T-helper 9 cell (primary cell): Measurements from ENCODE around the gene PIGQ.

ENCODE experiments used
- DNase-seq: peaks from one replicate; pipeline ENCODE4 v3.0.0-alpha.2; 2020

The PIGQ gene

GRCh38 chr16:556474-557173 lies 13.1 kb upstream of the PIGQ start:
- DNase-seq = no peak

- DNase-seq = no peak
Measured at GRCh38 chr16:557463-558297, 12.1 kb upstream of the PIGQ start.

DNA sequence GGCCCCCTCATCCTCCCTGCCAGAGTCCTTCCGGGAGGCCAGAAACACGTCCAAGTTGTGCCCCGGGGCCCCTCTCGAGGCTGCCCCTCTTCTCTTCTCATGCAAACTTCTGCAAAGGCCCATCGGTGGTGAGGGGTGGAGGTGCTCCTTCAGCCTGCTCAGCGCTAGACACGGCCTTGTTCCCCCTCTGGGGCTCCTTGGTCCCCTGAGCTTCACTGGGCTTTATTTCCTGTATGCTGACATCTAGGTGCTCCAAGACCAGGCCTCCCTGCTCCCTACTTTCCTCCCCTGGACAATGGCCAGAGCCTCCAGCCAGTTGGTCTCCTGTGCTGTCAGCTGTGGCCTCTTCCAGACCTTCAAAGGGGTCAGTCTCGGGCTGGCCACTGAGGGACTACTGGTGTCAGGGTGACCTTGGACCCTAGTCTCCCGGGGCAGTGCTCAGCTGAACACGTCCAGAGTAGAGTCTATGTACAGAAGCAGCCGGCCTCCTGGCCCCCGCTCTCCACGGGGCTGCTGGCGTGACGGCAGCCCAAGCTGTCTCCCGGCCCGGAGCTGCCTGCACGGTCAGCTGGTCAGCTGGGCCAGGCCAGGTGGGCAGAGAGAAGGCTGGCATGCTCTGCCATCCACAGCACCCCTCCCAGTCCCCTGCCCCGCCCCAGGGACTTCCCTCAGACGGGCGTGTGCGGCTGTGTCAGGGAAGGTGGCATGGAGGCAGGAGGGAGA lies 11.3 kb upstream of the PIGQ start:
- no peak for DNase-seq

DNA sequence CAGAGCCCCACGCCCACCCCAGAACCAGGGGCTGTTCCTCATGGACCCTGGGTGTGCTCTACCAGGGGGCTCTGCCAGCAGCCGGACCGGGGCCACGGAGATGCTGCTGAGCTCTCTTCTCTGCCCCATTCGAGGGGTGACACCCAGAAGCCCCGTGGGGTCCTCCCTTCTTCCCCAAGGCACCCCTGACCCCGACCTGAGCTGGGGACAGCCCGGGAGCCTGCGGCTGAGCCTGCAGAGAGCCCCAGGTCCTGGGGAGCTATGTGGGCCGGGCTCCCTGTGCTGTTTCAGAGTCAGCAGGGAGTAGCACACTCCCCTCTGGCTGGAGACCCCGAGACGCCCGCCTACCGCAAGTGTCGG lies 10.8 kb upstream of the PIGQ start:
- no peak for DNase-seq

DNA sequence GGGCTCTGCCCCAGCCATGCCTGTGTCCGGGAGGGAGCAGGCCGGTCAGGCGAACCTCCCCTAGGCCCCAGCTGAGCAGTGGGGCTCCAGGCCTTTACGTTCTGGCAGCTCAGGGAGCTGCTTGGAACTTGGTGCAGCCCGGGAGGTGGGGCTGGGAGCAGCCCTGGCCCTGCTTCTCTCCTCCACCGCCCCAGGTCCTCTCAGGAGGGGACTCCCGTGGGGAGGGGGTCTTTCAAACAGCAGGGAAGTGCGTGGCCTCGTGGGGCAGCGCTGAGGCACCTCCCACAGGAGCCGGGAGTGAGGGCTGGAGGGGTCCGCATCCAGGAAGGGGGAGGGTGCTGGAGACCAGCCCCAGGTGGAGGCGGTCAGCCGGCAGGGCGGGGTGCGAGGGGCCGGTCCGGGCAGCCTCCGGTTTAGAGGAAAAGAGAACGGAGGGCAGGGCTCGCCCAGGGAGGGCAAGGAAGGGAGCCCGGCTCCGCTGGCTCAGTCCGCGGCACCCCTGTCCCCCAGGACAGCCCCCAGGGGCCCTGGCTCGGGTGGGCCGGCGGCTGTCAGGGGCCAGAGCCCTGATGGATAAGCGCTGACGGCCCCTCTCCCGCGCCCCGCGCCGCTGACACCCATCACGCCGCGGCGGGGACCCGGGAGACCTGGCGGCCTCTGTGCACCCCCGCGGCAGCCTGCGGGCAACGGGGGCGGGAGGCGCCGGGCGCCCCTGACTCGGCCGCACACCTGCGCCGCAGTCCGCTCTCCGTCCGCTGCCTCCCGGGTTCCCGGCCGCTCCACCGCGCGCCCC lies 10.2 kb upstream of the PIGQ start:
- DNase-seq = no peak

- no peak for DNase-seq
Measured at GRCh38 chr16:560204-560700, 9.5 kb upstream of the PIGQ start, which contains the start of gene PRR35. PRR35 (plus strand) TSS chr16:560394; CDS start chr16:563295, 2,901 bp downstream.

DNA sequence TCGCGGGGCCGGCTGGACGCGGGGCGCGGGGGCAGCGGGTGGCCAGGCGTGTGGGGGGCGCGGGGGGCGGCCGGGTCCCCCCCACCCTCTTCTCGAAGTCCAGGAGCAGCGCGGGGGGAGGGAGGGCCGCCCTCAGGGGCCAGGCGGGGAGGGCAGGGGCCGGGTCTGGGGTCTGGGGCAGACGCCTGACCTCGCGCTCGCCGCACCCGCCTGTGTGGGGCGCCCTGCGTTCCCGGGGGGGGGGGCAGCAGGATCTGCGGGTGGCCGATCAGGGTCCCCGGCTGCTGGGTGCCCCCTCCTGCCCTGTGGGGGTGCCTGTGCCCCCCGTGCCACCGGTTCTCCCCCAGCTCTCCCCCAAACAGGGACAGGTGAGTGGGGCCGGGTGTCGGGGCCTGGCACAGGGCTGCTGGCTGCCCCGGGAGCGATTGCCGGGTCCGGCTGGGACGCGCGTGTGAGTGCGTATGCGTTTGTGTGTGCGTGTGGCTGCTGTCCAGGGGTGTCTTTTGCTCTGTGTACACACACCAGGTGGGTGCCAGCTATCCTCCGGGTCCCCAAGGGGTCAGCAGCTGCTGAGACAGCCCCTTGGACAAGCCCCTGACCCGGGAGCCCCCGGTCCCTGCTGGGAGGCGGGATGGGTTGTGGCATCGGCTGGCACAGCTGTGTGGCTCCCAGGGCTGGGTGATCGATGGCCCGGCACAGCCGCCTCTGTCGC lies 8.9 kb upstream of the PIGQ start:
- DNase-seq = no peak

DNA sequence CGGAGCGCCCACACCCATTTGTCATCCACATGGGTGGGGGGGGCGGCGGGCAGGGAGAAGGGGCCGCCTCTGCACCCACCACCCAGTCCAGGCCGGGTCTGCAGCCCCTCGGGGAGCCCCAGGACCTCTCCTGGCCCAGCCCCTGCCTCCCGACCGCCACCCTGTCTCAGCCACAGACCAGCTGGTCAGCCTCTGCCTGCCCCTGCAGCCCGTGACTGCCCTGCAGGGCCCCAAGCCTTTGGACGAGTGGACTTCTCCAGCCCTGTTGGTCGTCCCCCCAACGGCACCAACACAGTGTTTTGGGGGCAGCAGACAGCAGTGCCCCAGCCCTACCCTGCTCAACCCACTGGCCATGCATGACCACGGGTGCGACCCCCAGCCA lies 8.4 kb upstream of the PIGQ start:
- no peak for DNase-seq

DNA sequence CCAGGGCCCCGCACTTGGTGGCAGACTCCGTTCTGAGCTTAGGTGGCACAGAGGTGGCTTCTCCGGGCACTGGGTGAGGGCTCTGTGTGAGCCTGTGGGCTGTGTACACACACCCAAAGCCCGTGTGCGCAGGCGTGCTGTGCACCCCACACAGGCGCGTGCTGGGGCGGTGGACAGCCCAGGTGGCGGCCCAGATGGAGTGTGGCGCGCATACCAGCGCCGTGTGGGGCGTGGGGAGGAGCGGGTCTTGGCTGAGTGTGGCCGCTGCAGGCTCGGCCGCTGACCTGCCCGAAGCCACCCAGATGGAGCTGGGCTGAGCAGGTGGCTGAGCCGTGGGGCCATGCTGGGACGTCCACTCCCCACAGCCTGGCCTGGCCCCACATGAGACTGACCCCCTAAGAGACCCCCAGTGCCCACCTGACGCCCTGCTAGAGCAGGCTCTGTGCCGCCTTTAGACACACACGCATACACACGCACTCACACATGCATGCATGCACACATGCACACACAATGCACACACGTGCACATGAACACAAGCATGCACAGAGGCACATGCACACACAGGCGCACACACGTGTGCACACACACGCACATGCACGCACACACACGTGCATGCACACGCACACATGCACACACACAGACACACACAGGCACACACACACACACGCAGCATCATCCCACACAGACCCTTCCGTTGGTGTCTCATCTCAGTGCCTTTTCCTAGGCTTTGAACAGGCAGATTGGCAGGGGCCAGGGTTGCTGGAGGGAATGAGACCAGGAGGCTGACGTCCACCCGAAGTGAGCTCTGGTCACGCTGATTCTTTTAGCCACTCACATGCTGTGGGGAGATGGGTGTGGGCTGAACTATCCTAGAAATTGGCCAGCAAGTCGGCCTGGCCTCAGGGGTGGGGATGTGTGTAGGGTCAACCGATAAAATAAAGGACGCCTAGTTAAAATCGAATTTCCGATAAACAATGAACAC lies 7.5 kb upstream of the PIGQ start:
- no peak for DNase-seq

GRCh38 chr16:563072-563644 lies 6.6 kb upstream of the PIGQ start:
- DNase-seq = no peak

DNA sequence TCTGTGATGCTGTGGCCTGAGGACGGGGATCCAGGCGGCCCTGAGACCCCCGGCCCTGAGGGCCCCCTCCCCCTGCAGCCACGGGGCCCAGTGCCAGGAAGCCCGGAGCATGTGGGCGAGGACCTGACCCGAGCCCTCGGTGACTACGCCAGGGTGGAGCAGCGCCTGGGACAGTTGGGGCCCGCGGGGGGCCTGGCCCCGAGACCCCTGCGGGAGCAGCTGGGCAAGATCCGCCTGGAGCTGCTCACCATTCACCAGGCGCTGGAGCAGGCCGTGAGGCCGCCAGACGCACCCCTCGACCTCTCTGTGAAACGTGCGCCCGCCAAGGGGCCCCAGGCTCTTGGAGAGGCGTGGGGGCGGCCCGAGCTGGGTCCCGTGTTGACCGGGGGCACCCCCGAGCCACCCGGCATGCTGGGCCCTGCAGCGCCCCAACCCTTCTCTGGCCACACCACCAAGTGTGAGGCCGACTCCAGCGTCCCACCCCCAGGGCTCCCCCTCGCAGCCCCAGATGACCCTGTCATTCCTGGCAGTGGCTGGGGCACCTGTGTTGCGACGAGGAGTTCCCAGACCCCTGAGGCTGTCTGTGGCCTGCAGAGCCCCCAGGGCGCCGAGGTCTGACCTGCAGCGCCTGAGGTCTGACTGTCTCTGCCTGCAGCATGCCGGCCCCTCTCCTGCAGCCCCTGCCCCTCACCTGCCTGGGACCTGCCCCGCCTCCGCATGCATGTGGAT lies 4.9 kb upstream of the PIGQ start:
- no peak for DNase-seq

DNA sequence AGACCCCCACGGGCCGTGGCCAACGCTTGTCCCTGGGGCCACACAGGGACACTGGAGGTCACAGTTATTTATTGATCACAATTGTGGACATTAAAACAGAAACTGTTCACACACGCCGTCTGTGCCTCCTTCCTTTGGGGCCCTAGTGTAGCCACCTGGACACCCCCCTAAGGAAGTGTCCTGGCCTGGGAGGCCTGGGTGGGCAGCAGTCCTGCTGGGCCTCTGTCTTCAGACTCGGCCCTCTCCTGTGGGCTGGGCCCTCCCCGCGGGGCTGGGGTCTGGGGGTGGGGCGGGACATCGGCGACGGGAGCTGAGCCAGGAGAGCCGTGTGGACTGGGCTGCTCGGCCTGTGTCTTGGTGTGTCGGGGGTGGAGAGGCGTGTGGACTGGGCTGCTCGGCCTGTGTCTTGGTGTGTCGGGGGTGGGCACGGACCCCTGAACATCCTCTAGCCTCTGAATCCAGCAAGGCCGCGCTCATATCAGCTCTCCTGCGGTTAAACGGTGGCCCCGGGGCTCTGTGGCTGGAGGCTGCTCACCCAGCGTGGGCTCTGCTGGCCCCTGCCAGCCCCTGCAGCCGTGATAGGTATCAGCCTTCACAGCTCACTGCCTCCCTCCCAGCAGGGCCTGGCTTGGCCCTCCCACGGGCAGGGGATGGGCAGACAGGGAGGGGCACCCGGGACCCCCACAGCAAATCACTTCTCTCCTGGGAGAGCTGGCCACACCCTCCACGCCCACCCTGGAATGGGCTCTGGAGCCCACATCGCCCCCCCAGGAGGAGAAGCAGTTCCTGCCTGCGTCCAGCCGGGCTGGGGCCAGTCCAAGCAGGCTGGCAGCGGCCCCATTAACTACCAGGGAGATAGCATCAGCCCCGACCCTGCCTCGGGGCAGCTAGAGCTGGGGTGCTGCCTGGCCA lies 4.1 kb upstream of the PIGQ start:
- no peak for DNase-seq

DNA sequence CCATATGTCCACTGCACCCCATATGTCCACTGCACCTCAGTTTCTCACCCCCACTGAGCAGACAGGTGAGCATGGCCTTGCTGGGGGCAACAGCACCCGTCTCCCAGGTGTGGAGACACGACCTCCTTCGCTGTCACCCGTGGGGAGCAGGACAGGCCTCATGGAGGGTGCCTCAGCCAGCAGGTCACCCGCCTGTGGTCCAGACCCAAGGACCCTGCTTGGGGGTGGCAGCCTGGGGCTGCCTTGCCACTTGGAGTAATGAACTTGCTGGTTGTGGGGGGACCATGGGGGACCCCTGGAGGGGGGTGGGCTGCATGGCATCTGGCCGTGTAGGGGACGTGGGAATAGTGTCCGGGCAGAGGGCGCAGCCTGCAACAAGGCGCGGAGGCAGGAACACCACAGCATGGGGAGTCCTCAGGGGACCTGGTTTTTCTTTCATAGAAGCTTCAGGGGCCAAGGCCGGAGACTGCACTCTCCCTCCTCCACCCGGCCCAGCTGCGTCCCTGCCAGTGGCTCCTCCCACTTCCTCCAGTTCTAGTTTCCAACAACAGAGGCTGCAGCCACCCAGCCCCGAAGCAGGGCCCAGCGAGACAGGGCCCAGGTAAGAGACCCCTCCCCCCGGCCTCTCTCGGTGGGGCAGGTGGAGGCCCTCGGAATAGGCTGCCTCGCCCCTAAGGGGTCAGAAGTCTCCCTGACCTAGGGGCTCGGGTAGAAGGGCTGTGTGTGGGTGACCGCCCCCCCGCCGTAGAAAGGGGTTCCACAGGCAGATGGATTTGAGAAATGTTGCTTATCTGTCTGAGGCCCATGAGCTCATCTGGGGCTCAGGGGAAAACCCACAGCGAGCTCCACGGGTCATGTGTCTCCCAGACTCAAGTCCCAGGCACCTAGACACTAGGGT lies 3.0 kb upstream of the PIGQ start, which contains the start of gene NHLRC4:
NHLRC4 (plus strand) TSS at position 531 of the 898 bp plus-strand sequence. CDS start 1,043 bp downstream, outside the sequence.
- DNase-seq = peak; percentile 25

DNA sequence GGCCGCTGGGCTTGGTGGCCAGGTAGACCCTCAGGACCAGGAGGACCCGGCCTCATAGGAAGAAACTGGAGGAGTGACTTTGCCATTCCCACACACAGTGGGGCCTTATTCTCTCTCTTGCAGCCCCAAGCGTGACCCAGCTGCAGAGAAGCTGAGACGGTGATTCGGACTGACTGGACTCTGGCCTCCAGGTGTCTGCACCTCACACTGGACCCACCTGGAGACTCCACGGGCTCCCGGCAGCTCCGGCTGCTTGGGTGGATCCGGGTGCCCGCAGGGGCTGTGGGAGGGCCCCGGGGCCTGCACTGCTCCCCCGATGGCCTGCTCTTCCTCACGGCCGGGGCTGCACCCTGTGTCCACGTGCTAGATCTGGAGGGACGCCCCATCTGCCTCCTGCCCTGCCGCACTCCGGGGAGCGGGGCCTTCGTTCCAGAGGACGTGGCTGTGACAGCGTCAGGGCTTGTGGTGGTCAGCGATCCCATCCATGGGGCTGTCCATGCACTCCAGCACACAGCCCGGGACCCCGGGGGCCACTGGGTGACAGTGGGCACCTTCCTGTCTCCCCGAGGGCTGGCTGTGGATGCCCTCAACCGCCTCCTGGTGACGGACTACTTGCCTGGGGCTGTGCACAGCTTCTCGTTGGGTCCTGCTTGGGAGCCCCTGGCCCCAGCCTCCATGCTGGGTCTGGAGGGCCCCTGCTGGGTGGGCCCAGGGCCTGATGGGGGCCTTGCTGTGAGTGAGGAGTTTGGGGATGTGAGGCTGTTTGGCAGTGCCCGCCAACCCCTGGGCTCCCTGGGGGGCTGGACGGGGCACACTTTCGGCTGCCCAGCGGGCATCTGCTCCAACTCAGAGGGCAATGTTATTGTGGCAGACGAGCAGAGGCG lies 2.2 kb upstream of the PIGQ start:
- DNase-seq = no peak

DNA sequence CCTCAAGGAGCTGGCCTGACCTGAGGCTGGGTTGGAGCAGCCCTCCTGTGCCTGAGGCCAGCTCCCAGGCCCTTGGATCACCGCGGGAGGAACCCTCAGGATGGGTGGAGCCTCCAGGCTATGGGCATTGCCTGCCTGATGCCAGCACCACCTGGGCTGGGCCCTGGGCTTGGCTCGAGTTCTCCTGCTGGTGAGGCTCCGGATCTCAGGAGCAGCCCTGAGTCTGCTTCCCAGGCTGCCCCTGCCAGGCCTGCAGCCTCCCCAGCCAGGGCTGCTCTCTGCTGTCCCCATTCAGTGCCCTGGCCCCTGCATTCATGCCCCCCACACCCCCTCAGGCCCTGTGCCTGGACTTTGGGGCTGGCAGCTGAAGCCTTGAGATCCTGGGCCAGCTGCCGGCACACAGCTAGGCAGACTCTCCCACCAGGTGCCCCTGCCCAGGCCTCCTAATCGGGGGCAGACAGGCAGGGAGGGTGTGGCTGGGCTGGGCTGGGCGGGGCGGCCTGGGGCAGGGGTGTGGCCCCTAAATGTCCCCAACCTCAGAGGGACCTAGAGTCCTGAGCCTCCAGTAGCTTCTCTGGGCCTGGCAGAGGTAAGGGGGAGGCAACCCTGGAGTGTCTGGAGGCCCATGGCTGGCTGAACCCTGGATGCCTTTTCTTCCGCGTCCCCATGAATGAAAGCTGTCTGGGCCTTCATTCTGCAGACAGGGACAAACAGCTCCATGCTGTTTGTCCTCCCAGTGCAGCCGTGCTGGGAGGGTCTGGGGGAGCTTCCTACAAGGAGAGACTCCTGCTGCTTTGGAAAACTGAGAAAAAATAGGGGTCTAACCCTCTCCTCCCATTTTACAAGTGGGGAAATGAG lies 1.1 kb upstream of the PIGQ start:
- no peak for DNase-seq
